MM.1S (cell line): ENCODE measurements around the gene SENP7.

Source experiments
- DNase-seq: peaks from one replicate; pipeline ENCODE4 v3.0.0-alpha.2; 2015
- H2AFZ ChIP-seq: fragments of 300-600 bp; sonication (generic); 2 replicates; pipeline ENCODE4 v1.6.0; 2016; ENCODE audit warnings: antibody characterized with exemption, low read length
- H3F3A ChIP-seq: fragments of 300-600 bp; sonication (generic); 2 replicates; pipeline ENCODE4 v1.6.1; 2016; ENCODE audit warnings: mild to moderate bottlenecking, antibody characterized with exemption, low read length, moderate library complexity, mixed read lengths; ENCODE audit not compliant: insufficient read depth
- H3K27ac ChIP-seq: fragments of 300-600 bp; sonication (generic); 2 replicates; pipeline ENCODE4 v1.5.1; 2016; ENCODE audit warnings: mild to moderate bottlenecking, low read length
- H3K27me3 ChIP-seq: fragments of 300-600 bp; sonication (generic); replicated peaks from 2 replicates; pipeline ENCODE4 v1.6.0; 2016; ENCODE audit warnings: low read length; ENCODE audit not compliant: insufficient read depth
- H3K36me3 ChIP-seq: fragments of 300-600 bp; sonication (generic); replicated peaks from 2 replicates; pipeline ENCODE4 v1.6.1; 2016; ENCODE audit warnings: mild to moderate bottlenecking, low read length, mixed read lengths; ENCODE audit not compliant: insufficient read depth
- H3K4me1 ChIP-seq: fragments of 300-600 bp; sonication (generic); 2 replicates; pipeline ENCODE4 v1.6.1; 2016; ENCODE audit warnings: low read length, mixed read lengths
- H3K4me2 ChIP-seq: fragments of 300-600 bp; sonication (generic); 2 replicates; pipeline ENCODE4 v1.6.0; 2016; ENCODE audit warnings: low read depth, low read length
- H3K4me3 ChIP-seq: fragments of 300-600 bp; sonication (generic); 2 replicates; pipeline ENCODE4 v1.5.1; 2016; ENCODE audit warnings: low read length, mixed read lengths
- H3K79me2 ChIP-seq: fragments of 300-600 bp; sonication (generic); 2 replicates; pipeline ENCODE4 v1.6.1; 2016; ENCODE audit warnings: mixed run types, low read length, mixed read lengths
- H3K9ac ChIP-seq: fragments of 300-600 bp; sonication (generic); 2 replicates; pipeline ENCODE4 v1.6.1; 2016; ENCODE audit warnings: low read length, mixed read lengths
- H3K9me2 ChIP-seq: fragments of 300-600 bp; sonication (generic); replicated peaks from 2 replicates; pipeline ENCODE4 v1.6.1; 2016; ENCODE audit warnings: mild to moderate bottlenecking, low read length, mixed read lengths; ENCODE audit not compliant: insufficient read depth
- H3K9me3 ChIP-seq: fragments of 300-600 bp; sonication (generic); replicated peaks from 2 replicates; pipeline ENCODE4 v1.6.1; 2016; ENCODE audit warnings: mild to moderate bottlenecking, low read length, mixed read lengths; ENCODE audit not compliant: insufficient read depth
- H4K20me1 ChIP-seq: fragments of 300-600 bp; sonication (generic); 2 replicates; pipeline ENCODE4 v1.6.1; 2016; ENCODE audit warnings: mild to moderate bottlenecking, low read length, moderate library complexity, mixed read lengths; ENCODE audit not compliant: insufficient read depth
- EZH2 ChIP-seq: fragments of 300-600 bp; sonication (generic); optimal IDR thresholded peaks from 2 replicates; pipeline ENCODE3; 2017; ENCODE audit warnings: low read depth, mild to moderate bottlenecking, antibody characterized with exemption, low read length, mixed read lengths
- EZH2phosphoT487 ChIP-seq: fragments of 300-600 bp; sonication (generic); IDR thresholded peaks from 2 replicates; pipeline ENCODE4 v1.6.1; 2018; ENCODE audit warnings: antibody characterized with exemption, low read length
- TF ChIP-seq, protein P1 (sequence below): fragments of 300-600 bp; sonication (generic); IDR thresholded peaks from 2 replicates; pipeline ENCODE4 v1.5.1; 2016; ENCODE audit warnings: antibody characterized with exemption, low read length, mixed read lengths

Gene SENP7

GRCh38 chr3:101279765-101280385 lies 233.1 kb downstream of the SENP7 start:
- TF ChIP-seq, protein P1, sequence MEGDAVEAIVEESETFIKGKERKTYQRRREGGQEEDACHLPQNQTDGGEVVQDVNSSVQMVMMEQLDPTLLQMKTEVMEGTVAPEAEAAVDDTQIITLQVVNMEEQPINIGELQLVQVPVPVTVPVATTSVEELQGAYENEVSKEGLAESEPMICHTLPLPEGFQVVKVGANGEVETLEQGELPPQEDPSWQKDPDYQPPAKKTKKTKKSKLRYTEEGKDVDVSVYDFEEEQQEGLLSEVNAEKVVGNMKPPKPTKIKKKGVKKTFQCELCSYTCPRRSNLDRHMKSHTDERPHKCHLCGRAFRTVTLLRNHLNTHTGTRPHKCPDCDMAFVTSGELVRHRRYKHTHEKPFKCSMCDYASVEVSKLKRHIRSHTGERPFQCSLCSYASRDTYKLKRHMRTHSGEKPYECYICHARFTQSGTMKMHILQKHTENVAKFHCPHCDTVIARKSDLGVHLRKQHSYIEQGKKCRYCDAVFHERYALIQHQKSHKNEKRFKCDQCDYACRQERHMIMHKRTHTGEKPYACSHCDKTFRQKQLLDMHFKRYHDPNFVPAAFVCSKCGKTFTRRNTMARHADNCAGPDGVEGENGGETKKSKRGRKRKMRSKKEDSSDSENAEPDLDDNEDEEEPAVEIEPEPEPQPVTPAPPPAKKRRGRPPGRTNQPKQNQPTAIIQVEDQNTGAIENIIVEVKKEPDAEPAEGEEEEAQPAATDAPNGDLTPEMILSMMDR, result no peak
- TF ChIP-seq EZH2phosphoT487, result no peak
- TF ChIP-seq EZH2, result no peak
- H2AFZ ChIP-seq, result no peak overlapping the region
- H3K4me3 ChIP-seq, result no peak overlapping the region
- no peak overlapping the region for H3K4me2 ChIP-seq
- no peaks in the 10 kb centered on the region for H3K4me1 ChIP-seq
- H3K79me2 ChIP-seq, result no peaks in the 10 kb centered on the region
- H3K9ac ChIP-seq, result no peak overlapping the region
- no peaks in the 10 kb centered on the region for H4K20me1 ChIP-seq
- H3F3A ChIP-seq, result no peaks in the 10 kb centered on the region
- H3K27ac ChIP-seq, result no peak overlapping the region
- no peaks in the 10 kb centered on the region for H3K9me3 ChIP-seq
- H3K9me2 ChIP-seq, result no peaks in the 10 kb centered on the region
- no peak for DNase-seq
- H3K27me3 ChIP-seq, result no peaks in the 10 kb centered on the region
- H3K36me3 ChIP-seq, result no peaks in the 10 kb centered on the region

- H3K9ac ChIP-seq, result no peak overlapping the region
- no peak overlapping the region for H3K4me2 ChIP-seq
- no peaks in the 10 kb centered on the region for H3K9me2 ChIP-seq
- no peak for DNase-seq
- H3K79me2 ChIP-seq, result no peaks in the 10 kb centered on the region
- no peaks in the 10 kb centered on the region for H3K36me3 ChIP-seq
- no peak overlapping the region for H3K27ac ChIP-seq
- H3K9me3 ChIP-seq, result no peaks in the 10 kb centered on the region
- H3K4me3 ChIP-seq, result no peak overlapping the region
- no peaks in the 10 kb centered on the region for H3K4me1 ChIP-seq
- no peaks in the 10 kb centered on the region for H4K20me1 ChIP-seq
- TF ChIP-seq EZH2 (no peak), EZH2phosphoT487 (no peak)
- TF ChIP-seq, protein P1, result no peak
- H3K27me3 ChIP-seq, result no peaks in the 10 kb centered on the region
- no peak overlapping the region for H2AFZ ChIP-seq
- no peaks in the 10 kb centered on the region for H3F3A ChIP-seq
Observed at GRCh38 chr3:101279162-101279561, 233.8 kb downstream of the SENP7 start.

- H3K9me3 ChIP-seq, result no peaks in the 10 kb centered on the region
- no peaks in the 10 kb centered on the region for H3F3A ChIP-seq
- no peak overlapping the region for H3K27ac ChIP-seq
- no peak overlapping the region for H2AFZ ChIP-seq
- no peak overlapping the region for H3K4me2 ChIP-seq
- H3K9ac ChIP-seq, result no peak overlapping the region
- no peaks in the 10 kb centered on the region for H3K4me1 ChIP-seq
- H3K79me2 ChIP-seq, result no peaks in the 10 kb centered on the region
- H3K9me2 ChIP-seq, result no peaks in the 10 kb centered on the region
- TF ChIP-seq, protein P1, result no peak
- TF ChIP-seq EZH2phosphoT487, result no peak
- TF ChIP-seq EZH2, result no peak
- DNase-seq, result no peak
- H3K4me3 ChIP-seq, result no peak overlapping the region
- no peaks in the 10 kb centered on the region for H3K27me3 ChIP-seq
- H3K36me3 ChIP-seq, result no peaks in the 10 kb centered on the region
- no peaks in the 10 kb centered on the region for H4K20me1 ChIP-seq
Observed at GRCh38 chr3:101278727-101279126, 234.3 kb downstream of the SENP7 start.
